T-helper 9 cell (primary cell): Measurements from ENCODE around the gene FOXF1.

ENCODE experiments used
- DNase-seq: peaks from one replicate; pipeline ENCODE4 v3.0.0-alpha.2; 2020

Gene FOXF1

DNA sequence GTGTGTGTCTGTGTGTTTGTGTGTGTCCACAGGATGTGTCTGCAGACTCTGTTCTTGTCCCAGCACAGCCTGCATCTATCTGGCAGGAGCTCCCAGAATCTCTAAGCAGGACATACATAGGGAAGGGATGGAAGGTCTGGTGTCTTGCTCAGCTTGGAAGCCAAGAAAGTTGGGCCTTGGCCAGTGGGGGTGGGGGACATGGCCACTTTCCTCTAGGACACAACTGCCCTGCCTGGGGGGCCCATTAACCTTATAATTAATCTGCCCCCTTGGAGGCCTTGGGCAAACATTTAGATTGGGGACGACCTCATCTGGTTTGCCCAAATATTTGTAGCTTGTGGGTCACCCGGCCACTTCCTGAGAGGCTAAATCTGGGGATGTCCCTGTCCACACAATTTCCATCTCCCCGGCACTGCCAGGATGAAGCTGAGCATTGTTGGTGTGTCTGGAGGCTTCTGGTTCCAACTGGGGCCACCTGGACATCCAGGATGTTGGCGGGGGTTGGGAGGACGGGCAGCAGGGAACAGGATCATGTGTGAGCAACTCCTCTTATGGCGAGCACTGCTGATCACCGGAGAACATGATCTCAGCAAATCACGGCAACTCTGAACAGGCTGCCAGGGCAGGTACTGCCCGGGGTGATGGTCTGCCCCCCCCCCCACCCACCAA is 17.2 kb upstream of the FOXF1 start:
- DNase-seq = no peak

DNA sequence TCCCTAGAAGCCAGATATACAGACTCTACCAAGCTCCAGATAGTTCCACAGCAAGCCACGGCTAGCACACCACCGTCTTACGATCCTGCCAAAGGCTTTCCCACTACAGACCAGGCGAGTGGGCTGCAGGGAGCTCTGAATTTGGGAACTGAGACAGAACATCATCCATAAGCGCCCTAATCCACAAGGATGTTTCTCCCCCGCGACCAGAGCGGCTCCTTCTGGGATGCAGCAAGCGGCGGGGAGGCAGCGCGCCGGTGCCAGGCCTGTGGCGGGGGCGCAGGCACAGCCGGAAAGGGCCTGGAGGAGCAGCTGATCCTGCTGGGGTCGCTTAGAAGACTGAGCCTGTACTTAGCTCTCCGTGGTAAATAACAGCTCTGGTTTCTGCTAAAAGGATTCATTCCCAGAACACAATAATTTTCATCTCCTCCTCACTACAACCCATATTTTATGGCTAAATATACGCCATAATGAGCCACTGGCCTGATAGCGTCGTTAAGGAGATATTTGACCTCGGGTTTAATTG is 16.2 kb upstream of the FOXF1 start:
- no peak for DNase-seq

DNA sequence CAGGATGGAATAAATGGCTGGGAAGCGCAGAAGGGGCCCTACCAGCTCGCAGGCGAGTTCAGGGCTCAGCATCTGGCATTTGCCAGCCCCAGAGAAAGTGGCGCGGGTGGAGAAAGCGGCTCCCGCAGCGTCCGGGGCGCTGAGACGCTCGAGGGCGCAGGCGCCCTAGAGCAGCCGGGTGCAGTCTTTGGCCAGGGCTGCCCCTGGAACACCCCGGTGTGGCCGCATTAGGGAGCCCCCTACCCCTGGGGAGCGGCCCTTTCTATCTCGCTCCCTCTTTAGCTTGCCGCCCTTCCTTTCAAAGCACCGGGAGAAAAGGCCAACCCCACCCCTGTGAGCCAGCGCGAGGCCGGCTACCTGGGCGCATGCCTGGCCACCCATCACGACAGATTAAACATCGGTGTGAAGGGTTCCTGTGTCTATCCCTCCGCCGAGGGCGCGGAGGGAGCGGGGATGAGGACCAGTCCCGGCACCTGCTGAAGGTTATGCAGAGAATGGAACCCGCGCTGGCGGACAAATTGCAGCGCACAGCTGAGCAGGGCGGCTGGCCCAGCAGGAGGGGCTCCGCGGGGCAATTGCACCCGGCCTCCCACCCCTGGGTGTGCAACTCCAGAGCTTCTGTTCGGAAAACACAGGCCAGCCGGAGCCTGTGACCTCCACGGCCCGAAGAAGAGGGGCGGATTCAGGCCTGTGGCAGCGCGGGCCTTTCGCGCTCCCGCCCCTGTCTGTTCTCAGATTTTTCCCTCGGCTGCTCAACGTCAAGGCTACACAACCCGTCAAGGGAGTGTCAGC is 15.6 kb upstream of the FOXF1 start:
- no peak for DNase-seq

DNA sequence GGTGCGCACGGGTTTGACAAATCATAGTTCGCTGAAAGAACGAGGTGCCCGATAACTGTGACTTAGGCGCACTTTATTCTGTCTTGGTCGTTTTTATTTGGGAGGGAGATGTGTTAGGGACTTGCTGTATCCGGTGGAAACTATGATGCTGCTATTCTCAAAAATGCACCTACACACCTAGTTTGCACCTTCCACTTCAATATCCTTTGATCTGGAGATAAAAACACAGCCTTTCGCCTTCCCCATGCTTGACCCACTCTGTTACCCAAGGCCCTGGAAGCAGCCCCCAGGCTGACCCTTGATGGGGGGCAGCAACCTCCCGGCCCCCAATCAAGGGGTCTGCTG is 15.0 kb upstream of the FOXF1 start:
- DNase-seq = no peak

DNA sequence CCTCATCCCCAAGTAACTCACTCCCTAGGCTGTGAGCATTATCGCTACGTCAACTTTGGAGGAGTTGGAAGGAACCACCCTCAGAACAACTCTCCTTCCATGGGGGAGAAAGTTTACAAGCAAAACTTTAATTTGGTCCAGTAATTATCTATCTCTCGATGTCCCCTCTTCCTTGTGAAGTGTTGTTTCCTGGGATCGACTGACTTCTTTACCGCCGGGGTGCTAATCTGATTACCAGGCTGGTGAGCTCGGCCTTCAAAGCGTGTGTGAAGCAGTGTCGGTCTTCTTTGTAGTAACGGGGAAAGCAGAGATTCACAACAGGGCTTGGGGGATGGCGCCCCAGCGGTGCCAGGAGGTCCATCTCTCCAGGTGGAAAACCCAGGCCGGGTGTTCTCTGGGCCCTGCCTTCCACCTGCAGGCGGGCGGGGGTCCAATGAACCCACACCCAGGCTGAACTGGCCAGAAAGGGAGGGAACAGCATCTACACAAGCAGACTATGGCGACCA is 14.5 kb upstream of the FOXF1 start:
- DNase-seq = no peak

DNA sequence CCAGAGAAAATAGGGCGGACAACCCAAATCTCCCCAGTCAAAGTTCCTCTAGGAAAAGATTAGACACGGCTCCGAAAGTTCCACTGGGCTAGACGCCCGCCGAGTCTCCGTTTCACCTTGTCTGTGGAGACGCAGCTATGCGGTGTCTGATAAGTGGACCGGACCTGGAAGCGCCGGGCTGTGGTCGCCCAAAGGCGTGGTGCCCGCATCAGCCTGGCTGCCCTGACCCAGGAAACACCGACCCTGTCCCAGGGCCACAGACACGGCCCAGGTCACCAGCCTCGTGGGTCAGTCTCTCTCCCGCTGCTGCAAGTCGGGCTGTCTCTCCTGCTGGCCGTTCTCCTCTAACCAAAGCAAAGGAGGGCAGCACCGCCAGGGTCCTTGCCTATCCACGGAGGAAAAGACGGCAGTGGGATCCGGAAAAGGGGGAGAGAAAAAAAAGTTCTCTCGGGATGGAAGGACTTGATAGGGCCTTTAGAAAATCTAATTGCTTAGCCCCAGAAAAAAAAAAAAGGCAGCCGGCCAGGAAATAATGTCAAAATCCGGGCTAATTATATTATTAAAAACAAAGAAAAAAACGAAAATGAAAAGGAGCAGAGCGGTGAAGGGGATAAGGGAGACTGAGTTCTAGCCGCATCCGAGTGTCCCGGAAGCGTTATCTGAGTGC is 13.9 kb upstream of the FOXF1 start:
- no peak for DNase-seq

DNA sequence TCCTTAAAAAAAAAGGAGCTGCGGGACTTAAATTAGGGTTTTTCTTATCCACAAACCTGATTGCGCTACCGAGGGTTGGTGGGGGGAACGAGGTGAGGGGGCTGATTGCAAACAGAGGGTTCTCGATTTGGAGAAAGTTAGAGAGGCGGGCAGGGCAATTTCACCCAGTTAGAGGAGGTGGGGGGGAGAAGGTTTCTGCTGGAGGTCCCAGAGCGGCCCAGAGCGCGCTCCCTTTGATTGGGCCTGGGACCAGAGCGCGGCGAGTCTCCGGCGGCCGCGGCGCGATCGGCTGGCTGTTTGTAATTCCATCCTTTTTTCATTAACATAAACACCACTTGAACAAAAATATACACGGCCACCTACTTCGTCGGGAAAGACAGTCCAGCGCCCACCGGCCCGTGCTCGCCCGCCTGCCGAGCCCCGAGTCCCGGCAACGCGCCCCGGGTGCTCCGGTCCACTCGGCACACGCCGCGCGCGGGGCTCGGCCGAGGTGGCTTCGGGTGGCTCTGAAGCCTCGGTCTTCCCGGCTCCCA is 13.3 kb upstream of the FOXF1 start:
- DNase-seq = no peak

DNA sequence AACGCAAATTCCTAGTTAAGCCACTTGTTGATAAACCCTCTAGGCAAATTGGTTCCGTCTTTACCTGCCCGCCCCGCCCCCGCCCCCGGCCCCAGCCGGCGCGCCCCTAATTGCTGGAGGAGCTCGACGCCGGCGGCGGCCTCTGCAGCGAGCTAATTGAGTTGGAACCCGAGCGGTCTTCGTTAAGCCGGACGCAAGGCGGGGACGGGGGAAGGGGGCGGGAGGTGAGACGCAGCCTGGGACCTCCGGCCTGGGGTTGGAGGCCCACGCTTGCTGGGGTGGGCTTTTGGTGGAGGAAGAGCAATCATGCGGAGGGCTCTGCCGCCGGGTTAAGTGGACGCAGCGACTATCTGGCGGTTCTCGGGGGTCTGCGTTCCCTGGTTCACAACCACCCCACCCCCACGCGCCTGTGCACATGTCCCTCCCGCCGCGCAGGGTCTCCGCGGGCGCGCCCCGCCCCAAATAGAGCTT is 12.7 kb upstream of the FOXF1 start:
- no peak for DNase-seq

DNA sequence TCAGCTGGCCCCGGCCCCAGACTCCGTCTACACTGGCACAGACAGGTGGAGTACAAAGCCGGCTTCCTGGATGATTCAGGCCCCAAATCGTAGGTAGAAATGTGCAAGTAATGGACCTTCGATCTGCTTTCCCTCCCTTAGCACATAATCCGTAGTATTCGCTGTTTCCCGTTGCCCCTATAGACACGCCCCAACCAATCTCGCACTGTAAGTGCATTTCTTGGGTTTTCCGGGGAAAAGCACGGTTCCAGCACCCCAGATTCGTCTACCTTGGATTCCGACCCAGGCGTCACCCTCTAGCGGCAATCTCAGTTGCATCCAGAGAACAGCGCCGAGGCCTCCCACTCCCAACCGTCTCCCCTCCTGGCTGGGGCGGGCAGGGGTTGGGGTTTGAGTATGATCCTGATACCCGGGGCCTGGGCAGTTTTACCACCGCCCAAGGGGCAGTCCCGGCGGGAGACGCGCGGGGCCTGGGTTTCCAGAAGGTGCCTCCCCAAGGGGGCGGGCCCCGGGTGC is 12.1 kb upstream of the FOXF1 start:
- DNase-seq = no peak

DNA sequence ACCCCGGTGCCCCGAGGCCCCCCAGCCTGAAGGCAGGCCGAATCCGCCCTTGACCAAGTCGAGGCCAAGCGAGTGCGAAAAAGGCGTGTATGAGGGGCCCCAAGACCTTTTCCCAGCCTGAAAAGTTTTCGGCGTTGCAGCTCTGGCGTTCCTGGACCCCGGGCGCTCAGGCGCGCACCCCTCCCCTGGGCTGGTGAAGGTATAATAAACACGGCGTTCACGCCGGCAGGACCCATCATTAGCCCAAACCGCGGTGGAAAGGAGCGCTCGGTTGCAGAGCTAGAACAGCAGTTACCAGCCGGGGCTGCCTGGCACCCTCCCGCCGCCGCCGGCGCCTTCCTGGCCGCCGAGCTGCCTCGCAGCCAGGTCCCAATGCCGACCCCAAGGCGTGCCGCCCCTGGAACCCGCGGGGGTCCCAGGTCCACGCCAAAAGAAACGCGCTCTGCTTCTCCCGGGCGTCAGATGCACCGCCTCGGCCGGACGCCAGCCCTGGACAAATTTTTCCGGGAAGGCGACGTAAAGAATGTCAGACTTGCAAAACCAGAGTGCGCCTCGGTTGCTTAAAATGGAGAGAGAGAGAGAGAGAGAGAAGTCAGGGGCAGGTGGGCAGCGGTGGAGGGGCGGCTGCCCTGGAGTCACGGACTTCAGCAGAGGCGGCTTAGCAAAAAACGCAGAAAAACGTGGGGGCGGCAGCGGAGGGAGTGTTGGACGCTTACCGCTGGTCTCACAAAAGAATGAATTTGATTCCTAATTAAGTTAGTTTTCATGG is 11.5 kb upstream of the FOXF1 start:
- no peak for DNase-seq

DNA sequence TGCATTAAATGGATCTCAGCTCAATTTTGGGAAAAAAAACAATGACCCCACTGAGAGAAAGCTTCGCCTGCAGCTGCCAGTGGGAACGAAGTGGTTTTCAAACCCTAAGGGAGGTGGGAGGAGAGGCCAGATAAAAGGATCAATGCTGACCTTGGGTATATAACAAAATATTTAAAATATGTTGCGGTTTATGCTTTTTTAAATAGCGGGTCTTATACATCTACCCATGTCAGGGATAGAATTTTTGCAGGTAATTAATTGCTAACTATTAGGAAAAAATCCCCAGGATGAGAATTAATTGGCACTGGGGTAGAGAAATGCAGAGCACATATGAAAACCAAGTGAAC is 10.9 kb upstream of the FOXF1 start:
- no peak for DNase-seq

DNA sequence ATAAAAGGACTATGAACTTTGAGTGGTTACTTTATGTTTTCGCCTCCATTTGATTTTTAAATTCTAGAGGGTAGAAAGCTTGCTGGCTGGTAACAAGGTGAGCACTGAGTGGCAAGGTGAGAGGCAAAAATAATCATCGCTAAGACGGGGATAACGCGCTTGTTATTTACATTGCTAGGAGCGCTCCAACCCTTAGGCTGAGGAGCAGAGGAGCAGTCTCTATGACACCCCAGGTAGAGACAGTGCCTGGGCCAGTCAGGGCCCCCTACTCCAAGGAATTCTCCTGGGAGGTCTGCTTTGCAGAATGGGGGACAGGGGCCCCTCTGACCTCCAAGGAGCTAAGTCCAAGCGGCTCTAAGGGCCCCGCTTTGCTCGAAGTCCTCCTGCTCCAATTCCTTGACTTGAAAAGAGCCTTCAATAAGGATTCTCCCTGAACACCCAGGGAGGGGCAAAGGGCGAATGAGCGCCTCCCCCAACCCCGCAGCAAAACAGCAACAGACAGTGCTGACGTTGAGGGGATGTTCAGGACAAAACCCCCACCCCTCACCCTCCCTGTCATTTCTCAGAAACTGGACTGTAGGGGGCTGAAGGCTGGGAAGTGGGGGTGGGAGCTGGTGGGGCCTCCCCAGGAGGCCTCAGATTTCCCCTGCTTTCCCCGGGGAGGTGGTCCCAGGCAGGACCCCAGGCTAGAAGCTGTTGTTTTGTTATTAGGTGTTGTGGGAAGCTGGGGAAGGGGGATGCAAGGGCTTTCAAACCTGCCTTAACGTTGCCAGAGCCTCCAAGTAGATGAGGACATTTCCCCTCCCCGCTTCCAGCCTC is 10.2 kb upstream of the FOXF1 start:
- DNase-seq = no peak

DNA sequence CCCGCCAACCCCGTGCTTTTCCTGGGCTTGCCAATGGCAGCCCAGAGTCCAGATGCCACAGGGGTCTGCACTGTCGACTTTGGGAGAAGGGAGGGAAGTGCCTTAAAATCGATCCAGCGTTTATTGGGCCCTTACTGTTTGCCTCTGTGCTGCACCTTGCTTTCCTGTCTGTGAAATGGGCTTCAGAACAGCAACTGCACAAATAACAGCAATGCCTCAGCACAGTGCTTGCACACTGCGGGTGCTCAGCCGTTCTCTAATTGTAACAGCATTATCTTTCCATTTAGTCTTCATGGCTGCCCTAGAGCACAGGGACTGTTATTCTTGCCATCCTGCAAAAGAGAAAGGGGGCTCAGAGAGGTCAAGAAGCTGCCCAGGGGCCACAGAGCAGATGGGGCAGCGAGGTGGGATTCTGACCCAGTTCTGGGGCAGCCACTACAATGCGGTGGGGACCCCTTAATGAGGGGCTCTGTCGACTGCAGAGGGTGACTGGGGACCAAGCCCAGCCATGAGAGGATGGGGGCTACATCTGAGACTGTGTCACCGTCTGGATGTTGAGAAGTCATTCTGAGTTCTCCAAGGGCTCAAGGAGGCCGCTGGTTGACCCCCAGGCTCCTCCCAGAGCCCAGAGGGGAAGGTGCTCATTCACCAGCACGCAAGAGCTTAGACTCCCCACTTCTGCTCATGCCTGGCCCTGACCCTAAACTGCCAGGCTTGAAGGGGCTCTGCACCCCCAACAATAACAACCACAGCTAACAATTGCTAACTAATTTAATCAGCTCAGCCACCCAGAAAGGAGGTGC is 9.4 kb upstream of the FOXF1 start:
- DNase-seq = no peak

DNA sequence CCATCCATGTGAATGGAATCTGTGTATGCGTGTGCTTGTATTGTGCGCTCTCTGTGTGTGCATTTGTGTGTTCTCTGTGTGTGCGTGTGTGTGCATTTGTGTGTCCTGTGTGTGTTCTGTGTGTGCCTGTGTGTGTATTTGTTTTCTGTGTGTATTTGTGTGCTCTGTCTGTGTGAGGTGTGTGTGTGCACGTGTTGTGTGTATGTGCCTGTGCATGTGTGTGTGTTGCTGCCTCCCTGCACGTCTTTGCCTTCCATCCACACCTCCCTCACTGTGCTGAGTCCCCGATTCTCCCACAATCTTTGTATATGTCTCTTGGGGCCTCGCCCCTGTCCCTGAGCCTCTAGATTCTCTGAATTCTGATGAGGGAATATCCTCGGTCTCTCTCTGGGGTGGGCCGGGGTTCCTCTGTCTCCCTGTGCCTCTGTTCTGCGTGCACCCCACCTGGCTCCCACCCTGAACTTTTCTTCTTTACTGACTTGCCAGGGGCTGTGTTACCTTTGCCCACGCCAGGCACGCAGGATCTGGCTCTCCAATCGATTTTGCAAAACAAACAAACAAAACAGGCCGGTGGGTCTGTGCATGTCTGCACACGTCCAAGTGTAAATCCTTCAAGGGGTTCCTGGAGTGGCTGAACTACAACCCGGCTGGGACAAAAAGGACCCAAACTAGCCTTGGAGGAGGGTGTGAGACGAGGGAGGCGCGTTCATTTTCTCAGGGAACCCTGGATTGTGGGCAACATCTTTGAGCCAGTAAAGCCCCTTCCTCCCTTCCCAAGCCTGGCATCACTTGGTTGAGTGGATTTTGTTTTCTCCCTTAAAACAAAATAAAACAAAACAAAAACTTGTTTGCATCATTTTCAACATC is 8.1 kb upstream of the FOXF1 start:
- no peak for DNase-seq

DNA sequence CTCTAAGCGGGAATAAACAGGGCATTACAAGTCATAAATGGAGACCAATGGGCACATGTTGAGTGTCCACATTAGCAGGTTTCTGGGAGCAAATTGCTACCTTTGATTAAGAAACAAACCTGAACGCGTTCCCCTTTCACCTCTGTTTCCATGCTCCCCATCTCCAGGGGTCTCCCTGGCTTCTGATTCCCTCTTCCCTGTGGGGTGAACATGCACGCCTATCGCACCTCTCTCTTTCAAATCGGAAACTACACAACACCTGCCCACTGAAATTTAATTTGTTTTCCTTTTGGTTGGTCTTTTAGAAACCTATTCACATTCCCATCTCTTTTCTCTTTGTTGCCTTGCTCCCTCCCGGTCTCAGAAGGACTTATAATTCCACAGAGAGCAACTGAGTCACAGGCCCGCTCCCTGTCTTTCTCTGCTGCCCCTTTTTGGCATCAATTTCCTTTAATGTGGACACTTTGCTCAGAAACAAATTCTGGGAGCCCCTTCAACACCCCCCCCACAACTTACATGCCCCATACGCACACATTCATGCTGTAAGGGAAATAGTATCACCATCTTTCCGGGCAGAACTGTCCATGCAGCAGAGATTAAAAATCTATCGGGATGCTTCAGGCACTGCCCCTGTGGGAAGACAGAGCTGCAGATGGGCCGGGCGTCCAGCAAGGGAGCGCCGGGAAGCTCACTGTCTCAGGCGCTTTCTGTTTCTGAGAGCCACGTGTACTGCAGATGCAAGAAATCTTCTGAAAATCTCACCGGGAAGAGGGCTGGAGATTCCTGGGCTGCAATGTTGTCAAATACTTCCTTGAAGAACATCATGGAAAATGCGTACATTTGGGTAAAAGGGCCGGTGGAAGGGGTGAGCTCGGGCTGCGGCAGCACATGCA is 7.2 kb upstream of the FOXF1 start:
- no peak for DNase-seq

DNA sequence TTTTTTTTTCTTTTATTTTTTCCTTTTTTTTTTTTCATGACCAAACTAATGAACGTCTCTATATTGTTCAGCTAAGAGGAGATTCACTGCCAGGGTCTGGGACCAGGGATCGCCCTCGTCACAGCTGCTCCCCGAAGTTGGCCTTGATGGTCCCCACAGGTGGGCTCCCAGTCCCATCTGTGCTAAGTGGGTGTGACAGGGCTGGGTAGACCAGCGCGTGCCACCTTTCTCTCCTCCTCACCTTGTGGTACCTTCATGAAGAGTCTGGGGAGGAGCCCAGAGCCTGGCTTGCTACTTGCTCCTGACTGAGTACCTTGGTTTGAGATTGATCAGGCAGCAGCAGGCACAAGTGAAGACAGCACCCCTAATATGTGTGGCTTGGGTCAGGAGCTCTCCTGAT is 6.5 kb upstream of the FOXF1 start:
- DNase-seq = no peak

DNA sequence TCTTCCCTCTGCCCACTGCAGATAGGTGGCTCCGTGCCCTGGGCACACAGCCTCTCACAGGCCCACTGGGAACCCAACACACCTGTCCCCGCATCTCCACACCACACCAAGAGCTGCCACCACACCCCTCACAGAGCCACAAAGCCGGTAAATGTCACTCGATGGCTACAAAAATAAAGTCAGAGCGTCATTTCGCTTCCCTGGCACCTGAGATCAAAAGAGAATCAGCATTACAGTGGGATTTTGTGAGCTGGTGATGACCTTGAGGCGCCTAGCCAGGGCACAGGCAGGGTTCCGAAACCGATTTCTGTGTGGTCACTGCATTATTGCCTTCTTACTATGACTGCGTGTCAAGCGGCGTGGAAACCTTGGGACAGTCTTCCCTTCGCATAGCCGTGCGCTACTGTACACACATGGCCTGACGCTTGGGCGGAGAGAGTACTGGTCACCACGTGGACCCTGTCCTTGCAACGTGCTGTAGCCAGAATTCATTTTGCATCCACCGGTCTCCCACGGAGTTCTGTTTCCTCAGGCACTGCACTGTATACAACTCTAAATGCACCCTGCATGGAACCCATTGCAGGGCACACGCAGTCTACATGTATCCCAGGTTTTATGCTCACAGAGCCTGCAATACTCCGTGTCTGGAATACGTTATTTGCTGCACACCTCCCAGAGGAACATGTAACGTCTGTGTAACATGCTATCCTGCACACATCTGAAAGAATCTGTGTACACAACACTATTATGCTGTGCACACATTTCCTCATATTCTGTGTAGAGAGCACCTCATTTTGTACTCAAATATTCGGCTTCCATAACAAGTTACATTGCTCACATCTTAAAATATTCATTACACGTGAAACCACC is 5.8 kb upstream of the FOXF1 start:
- no peak for DNase-seq
